Liver (tissue), 3 donors: ENCODE measurements around the gene PRKN.

Experiments used
- RAD21 ChIP-seq, 2 donors: IDR thresholded peaks; 2 replicates each; pipeline ENCODE4 v1.6.1; 2016; ENCODE audit warnings: antibody characterized with exemption in 2 of 2, mild to moderate bottlenecking in 2 of 2
- RXRA ChIP-seq, 2 donors: IDR thresholded peaks; 2 replicates each; pipeline ENCODE4 v1.6.1; 2017 to 2018; ENCODE audit warnings: antibody characterized with exemption in 2 of 2, mild to moderate bottlenecking in 1 of 2
- SP1 ChIP-seq: IDR thresholded peaks from 2 replicates; pipeline ENCODE4 v1.6.1; 2018; ENCODE audit warnings: antibody characterized with exemption, mild to moderate bottlenecking
- TAF1 ChIP-seq: conservative IDR thresholded peaks from 2 replicates; pipeline ENCODE4 v1.6.1; 2016; ENCODE audit warnings: antibody characterized with exemption, mild to moderate bottlenecking
- TF ChIP-seq, protein P1 (sequence below): fragments of 150-350 bp; IDR thresholded peaks from 2 replicates; pipeline ENCODE4 v1.5.1; 2017; ENCODE audit warnings: improper control_type of control experiment, low read depth, low read length; ENCODE audit not compliant: missing input control
- donor health status: healthy.
- donor health status: healthy.

DNA sequence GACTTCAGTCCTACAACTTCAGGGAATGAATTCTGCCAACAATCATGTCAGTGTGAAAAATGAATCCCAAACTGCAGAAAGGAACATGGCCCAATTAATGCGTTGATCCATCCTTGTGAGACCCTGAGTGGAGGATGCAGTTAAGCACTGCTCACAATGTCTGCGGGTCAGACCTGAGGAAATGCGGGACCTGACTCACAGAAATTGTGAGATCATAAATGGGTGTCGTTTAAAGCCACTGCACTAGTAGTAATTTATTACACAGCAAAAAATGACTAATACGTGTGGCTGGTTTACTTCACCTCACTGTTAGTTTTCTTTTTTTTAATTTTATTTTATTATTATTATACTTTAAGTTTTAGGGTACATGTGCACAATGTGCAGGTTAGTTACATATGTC lies 505.0 kb downstream of the PRKN start:
- TF ChIP-seq, protein P1, sequence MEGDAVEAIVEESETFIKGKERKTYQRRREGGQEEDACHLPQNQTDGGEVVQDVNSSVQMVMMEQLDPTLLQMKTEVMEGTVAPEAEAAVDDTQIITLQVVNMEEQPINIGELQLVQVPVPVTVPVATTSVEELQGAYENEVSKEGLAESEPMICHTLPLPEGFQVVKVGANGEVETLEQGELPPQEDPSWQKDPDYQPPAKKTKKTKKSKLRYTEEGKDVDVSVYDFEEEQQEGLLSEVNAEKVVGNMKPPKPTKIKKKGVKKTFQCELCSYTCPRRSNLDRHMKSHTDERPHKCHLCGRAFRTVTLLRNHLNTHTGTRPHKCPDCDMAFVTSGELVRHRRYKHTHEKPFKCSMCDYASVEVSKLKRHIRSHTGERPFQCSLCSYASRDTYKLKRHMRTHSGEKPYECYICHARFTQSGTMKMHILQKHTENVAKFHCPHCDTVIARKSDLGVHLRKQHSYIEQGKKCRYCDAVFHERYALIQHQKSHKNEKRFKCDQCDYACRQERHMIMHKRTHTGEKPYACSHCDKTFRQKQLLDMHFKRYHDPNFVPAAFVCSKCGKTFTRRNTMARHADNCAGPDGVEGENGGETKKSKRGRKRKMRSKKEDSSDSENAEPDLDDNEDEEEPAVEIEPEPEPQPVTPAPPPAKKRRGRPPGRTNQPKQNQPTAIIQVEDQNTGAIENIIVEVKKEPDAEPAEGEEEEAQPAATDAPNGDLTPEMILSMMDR: no peak
- TF ChIP-seq RXRA (IDR thresholded peaks at IDR 0.05) (no peak), RAD21 (IDR thresholded peaks at IDR 0.05) (no peak), TAF1 (no peak), SP1 (no peak)
